B cell (primary cell): ENCODE measurements around the gene P4HA2. TPM values are rescaled to one million over a fixed set of nuclear protein-coding genes. Genes with fewer than 3 reads are reported as not detected.

ENCODE experiments used
- ATAC-seq: fragments of 200-7000 bp; cut with Tn5 transposase; one replicate; pipeline ENCODE4 v1.10.0; 2021; ENCODE audit warnings: low read depth, mild to moderate bottlenecking, moderate number of reproducible peaks, moderate library complexity
- CTCF ChIA-PET: fragments of 350-600 bp; sonication (Branson Sonifier 250); formaldehyde crosslinking; loops from one replicate; lab custom pipeline; 2021; ENCODE audit warnings: antibody characterized with exemption, inconsistent platforms; lab: Charles Lee
- POLR2A ChIA-PET: fragments of 350-600 bp; sonication (Branson Sonifier 250); formaldehyde crosslinking; loops from one replicate; lab custom pipeline; 2021; ENCODE audit warnings: antibody characterized with exemption; lab: Charles Lee
- DNase-seq: peaks from one replicate; pipeline ENCODE4 v3.0.0; 2013
- H2AFZ ChIP-seq: 2 replicates; pipeline ENCODE4 v1.6.1; 2012; ENCODE audit warnings: mild to moderate bottlenecking, low read depth, low read length; ENCODE audit not compliant: insufficient read depth, poor library complexity, severe bottlenecking
- H3K27ac ChIP-seq, 2 donors: 1 replicate in 1 of 2; 2 replicates in 1 of 2; pipeline ENCODE4 v1.5.1; 2012 to 2013; ENCODE audit warnings: low read length in 2 of 2, mild to moderate bottlenecking in 2 of 2, moderate library complexity in 1 of 2
- H3K27me3 ChIP-seq, 4 experiments: fragments of 200-600 bp in 1 of 4; sonication (generic) in 1 of 4; replicated peaks in 1 of 4; 1 replicate in 2 of 4; 2 replicates in 2 of 4; pipeline versions ENCODE4 v1.6.1 to v1.7.0; 2013 to 2016; ENCODE audit warnings: low read length in 3 of 4, mild to moderate bottlenecking in 2 of 4, mixed read lengths in 1 of 4, moderate library complexity in 1 of 4; ENCODE audit not compliant: insufficient read depth in 4 of 4, control insufficient read depth in 3 of 4; ENCODE audit errors: control extremely low read depth in 1 of 4
- H3K36me3 ChIP-seq, 2 experiments: replicated peaks in 1 of 2; 1 replicate in 1 of 2; 2 replicates in 1 of 2; pipeline versions ENCODE4 v1.6.1 to v1.7.1; 2013; ENCODE audit warnings: low read length in 1 of 2; ENCODE audit not compliant: insufficient read depth in 2 of 2, control insufficient read depth in 1 of 2; ENCODE audit errors: control extremely low read depth in 1 of 2, extremely low read depth in 1 of 2
- H3K4me1 ChIP-seq, 2 donors: fragments of 200-600 bp in 1 of 2; sonication (generic) in 1 of 2; 1 replicate in 1 of 2; 2 replicates in 1 of 2; pipeline versions ENCODE4 v1.5.1 to v1.6.1; 2013 to 2017; ENCODE audit warnings: low read length in 2 of 2; ENCODE audit not compliant: control insufficient read depth in 2 of 2, insufficient read depth in 2 of 2
- H3K4me2 ChIP-seq: replicated peaks from 2 replicates; pipeline ENCODE3; 2012; ENCODE audit warnings: mild to moderate bottlenecking, low read depth, low read length; ENCODE audit not compliant: poor library complexity, severe bottlenecking
- H3K4me3 ChIP-seq, 5 experiments: fragments of 200-600 bp in 1 of 5; sonication (generic) in 1 of 5; 1 replicate in 3 of 5; 2 replicates in 2 of 5; pipeline versions ENCODE4 v1.5.1 to v1.7.0; 2011 to 2016; ENCODE audit warnings: low read length in 4 of 5, mild to moderate bottlenecking in 4 of 5, low read depth in 2 of 5, control low read depth in 1 of 5, moderate library complexity in 1 of 5; ENCODE audit not compliant: insufficient read depth in 1 of 5; ENCODE audit errors: control extremely low read depth in 1 of 5, extremely low read depth in 1 of 5
- H3K79me2 ChIP-seq: fragments of 200-600 bp; sonication (generic); one replicate; pipeline ENCODE4 v1.6.0; 2016; ENCODE audit warnings: low read length; ENCODE audit not compliant: control insufficient read depth, insufficient read depth
- H3K9ac ChIP-seq: fragments of 200-600 bp; sonication (generic); 2 replicates; pipeline ENCODE4 v1.6.1; 2017; ENCODE audit warnings: mild to moderate bottlenecking, low read length, moderate library complexity
- H3K9me3 ChIP-seq, 3 donors: one replicate each; pipeline versions ENCODE4 v1.6.1 to v1.7.1; 2013; ENCODE audit warnings: low read length in 2 of 3; ENCODE audit not compliant: control insufficient read depth in 2 of 3, insufficient read depth in 1 of 3; ENCODE audit errors: control extremely low read depth in 1 of 3
- H4K20me1 ChIP-seq: 2 replicates; pipeline ENCODE4 v1.6.0; 2012; ENCODE audit warnings: mild to moderate bottlenecking, low read length; ENCODE audit not compliant: insufficient read depth, control insufficient read depth, poor library complexity, severe bottlenecking
- H3K27ac Mint-ChIP-seq: one replicate; pipeline ENCODE4 v1.8.0; 2021; ENCODE audit warnings: mixed read lengths
- H3K27me3 Mint-ChIP-seq: one replicate; pipeline ENCODE4 v1.8.0; 2021; ENCODE audit warnings: mixed read lengths
- H3K4me1 Mint-ChIP-seq: one replicate; pipeline ENCODE4 v1.8.0; 2021; ENCODE audit warnings: mixed read lengths
- H3K4me3 Mint-ChIP-seq: one replicate; pipeline ENCODE4 v1.8.0; 2021; ENCODE audit warnings: mixed read lengths
- H3K9me3 Mint-ChIP-seq: one replicate; pipeline ENCODE4 v1.8.0; 2022; ENCODE audit warnings: mixed read lengths; ENCODE audit not compliant: insufficient read depth
- EZH2 ChIP-seq: IDR thresholded peaks from 2 replicates; pipeline ENCODE4 v1.6.1; 2012; ENCODE audit warnings: borderline replicate concordance, low read depth, mild to moderate bottlenecking, moderate library complexity, low read length; ENCODE audit not compliant: insufficient read depth, poor library complexity, severe bottlenecking
- WGBS: methylation state at CpG from one replicate; pipeline ENCODE4 v1.1.5; 2013; ENCODE audit warnings: missing lambda C conversion rate; ENCODE audit not compliant: insufficient coverage; 5-methylcytosine and 5-hydroxymethylcytosine counted together
- intact Hi-C: fragments of 100-400 bp; cut with micrococcal nuclease; formaldehyde crosslinking; loops from one replicate; pipeline ENCODE4 v1.10.0; 2022
- polyA plus RNA-seq: library from polyadenylated mRNA; depleted of rRNA; stranded (reverse); fragments of >200 nt; gene quantifications from 2 replicates; pipeline ENCODE4 v1.2.3, GENCODE V29; 2012
- total RNA-seq, 2 donors: library from RNA; stranded (reverse); fragments of 120-200 nt in 1 of 2; gene quantifications; 1 replicate in 1 of 2; 2 replicates in 1 of 2; pipeline versions ENCODE4 v1.2.3 to v1.2.4, GENCODE V29; 2013 to 2022
- TF ChIP-seq, protein P1 (sequence below): fragments of 200-600 bp; IDR thresholded peaks from one replicate; pipeline ENCODE4 v1.8.0; 2022; ENCODE audit warnings: antibody characterized with exemption, mild to moderate bottlenecking

The P4HA2 gene
- total and polyA plus RNA-seq, 2 donors (not counting 1 experiment from before 2014, with no cell fraction given), result 0.09 to 0.25 TPM

DNA sequence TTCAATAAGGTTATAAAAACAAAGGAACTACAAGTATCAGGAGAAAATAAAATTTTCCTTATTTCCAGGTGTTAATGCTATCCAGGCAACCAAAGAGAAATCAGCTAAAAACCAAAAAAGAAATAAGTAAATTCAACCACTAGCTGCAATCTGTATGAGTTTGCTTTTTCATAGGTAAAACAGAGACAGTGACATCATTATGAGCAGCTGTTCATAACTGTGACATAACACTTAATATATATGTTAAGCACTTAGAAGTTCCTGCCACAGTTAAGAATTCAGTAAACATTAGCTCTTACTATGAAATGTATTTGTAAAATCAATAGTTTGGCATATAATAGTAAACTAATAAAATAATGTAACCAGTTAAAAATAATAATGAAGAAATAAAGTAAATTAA lies 20.9 kb downstream of the P4HA2 start:
- H3K4me2 ChIP-seq, result no peak overlapping the region

DNA sequence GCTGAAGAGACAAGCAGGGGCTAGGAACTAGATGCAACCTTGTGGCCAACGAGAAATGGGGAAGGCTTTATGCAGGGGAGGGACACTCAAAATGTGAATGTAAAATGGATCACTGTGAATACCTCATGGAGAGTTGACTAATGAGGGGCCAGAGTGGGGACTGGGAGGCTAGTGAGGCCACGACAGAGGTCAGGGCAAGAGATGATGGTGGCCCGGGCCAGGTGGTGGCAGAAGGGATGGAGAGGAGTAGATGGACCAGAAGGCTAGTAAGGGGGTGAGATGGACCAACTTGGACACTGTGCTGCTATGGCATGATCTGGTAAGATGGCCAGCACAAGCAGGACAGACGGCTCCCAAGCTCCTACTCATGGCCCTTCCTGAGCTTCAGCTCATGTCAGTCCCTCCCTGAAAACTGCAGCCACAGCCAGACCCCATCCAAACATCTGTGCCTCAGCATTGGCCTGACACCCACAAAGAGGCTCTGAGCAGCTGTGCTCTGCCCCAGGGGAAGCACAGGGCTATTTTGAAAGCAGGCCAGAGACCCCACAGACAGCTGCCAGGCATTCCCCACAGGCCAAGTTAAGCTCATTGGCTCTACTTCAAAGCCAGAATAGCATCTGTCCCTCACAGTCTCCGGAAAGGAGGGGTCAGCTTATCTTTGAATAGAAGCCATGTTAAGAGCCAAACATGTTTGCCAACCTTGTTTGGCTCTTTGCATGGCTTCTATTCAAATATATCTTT lies 22.1 kb downstream of the P4HA2 start:
- CTCF ChIA-PET, result interaction anchor here (1.4 kb wide), 1 partner anchor 32 kb away, joined by 3 read pairs; no protein-coding TSS in a partner anchor
- Histone ChIP-seq H3K9ac (no peak overlapping the region), H4K20me1 (no peaks in the 10 kb centered on the region), H3K4me3 (no peak overlapping the region), H2AFZ (no peak overlapping the region), H3K4me1 (peaks cover 0 to 4% of the 10 kb centered on the region in 2 donors), H3K4me2 (no peak overlapping the region), H3K79me2 (no peaks in the 10 kb centered on the region), H3K9me3 (no peaks in the 10 kb centered on the region), H3K27me3 (no peaks in the 10 kb centered on the region), H3K36me3 (no peaks in the 10 kb centered on the region), H3K27ac (no peak overlapping the region)
- WGBS, result 61% methylated on average over 4 of the region's 5 CpGs
- H3K9me3 Mint-ChIP-seq, result no peaks in the 10 kb centered on the region
- H3K4me1 Mint-ChIP-seq, result peaks cover 2% of the 10 kb centered on the region
- no peaks in the 10 kb centered on the region for H3K27me3 Mint-ChIP-seq
- no peak overlapping the region for H3K27ac Mint-ChIP-seq
- TF ChIP-seq EZH2, result no peak
- TF ChIP-seq, protein P1, sequence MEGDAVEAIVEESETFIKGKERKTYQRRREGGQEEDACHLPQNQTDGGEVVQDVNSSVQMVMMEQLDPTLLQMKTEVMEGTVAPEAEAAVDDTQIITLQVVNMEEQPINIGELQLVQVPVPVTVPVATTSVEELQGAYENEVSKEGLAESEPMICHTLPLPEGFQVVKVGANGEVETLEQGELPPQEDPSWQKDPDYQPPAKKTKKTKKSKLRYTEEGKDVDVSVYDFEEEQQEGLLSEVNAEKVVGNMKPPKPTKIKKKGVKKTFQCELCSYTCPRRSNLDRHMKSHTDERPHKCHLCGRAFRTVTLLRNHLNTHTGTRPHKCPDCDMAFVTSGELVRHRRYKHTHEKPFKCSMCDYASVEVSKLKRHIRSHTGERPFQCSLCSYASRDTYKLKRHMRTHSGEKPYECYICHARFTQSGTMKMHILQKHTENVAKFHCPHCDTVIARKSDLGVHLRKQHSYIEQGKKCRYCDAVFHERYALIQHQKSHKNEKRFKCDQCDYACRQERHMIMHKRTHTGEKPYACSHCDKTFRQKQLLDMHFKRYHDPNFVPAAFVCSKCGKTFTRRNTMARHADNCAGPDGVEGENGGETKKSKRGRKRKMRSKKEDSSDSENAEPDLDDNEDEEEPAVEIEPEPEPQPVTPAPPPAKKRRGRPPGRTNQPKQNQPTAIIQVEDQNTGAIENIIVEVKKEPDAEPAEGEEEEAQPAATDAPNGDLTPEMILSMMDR, result no peak
- DNase-seq (no peak), ATAC-seq (no peak)
- POLR2A ChIA-PET, result no interaction called here
- intact Hi-C loops, result no loop called here
- no peak overlapping the region for H3K4me3 Mint-ChIP-seq

More for the DNA sequence above, 20.9 kb downstream of the P4HA2 start:
- no peaks in the 10 kb centered on the region for H3K27me3 Mint-ChIP-seq
- Histone ChIP-seq H3K79me2 (no peaks in the 10 kb centered on the region), H2AFZ (no peak overlapping the region), H3K4me1 (peaks cover 0 to 4% of the 10 kb centered on the region in 2 donors), H3K27me3 (no peaks in the 10 kb centered on the region), H3K9me3 (no peaks in the 10 kb centered on the region), H3K9ac (no peak overlapping the region), H3K36me3 (no peaks in the 10 kb centered on the region), H4K20me1 (no peaks in the 10 kb centered on the region), H3K27ac (no peak overlapping the region), H3K4me3 (no peak overlapping the region)
- ChIA-PET CTCF (interaction anchor here (1.0 to 1.1 kb wide), 3 partner anchors 16 to 143 kb away, joined by 3 read pairs; no protein-coding TSS in a partner anchor), POLR2A (no interaction called here)
- no peak for ATAC-seq
- H3K4me3 Mint-ChIP-seq, result no peak overlapping the region
- intact Hi-C loops, result no loop called here
- H3K4me1 Mint-ChIP-seq, result peaks cover 2% of the 10 kb centered on the region
- TF ChIP-seq, protein P1, result no peak
- no peaks in the 10 kb centered on the region for H3K9me3 Mint-ChIP-seq
- no peak overlapping the region for H3K27ac Mint-ChIP-seq
- no peak for DNase-seq
